IPS DF 6.9 (cell line): Measurements from ENCODE around the gene SLC39A2.
"Not testable (repeated sequence)": the region's sequence is repeated elsewhere in the genome, so short reads cannot be mapped to it uniquely, and the experiment has no call there.

Source experiments
- DNase-seq: peaks from one replicate; pipeline ENCODE4 v3.0.0-alpha.2; 2013; ENCODE audit warnings: low read depth, low spot score
- H3K27ac ChIP-seq: one replicate; pipeline ENCODE4 v1.5.1; 2013; ENCODE audit warnings: low read length, control low read depth
- H3K27me3 ChIP-seq: 2 replicates; pipeline ENCODE4 v1.6.1; 2013; ENCODE audit warnings: mild to moderate bottlenecking, low read length; ENCODE audit not compliant: control insufficient read depth, insufficient read depth
- H3K36me3 ChIP-seq: 2 replicates; pipeline ENCODE4 v1.6.1; 2013; ENCODE audit warnings: low read length; ENCODE audit not compliant: control insufficient read depth, insufficient read depth
- H3K4me1 ChIP-seq: 2 replicates; pipeline ENCODE4 v1.6.1; 2013; ENCODE audit warnings: low read length; ENCODE audit not compliant: control insufficient read depth, insufficient read depth
- H3K4me3 ChIP-seq: 2 replicates; pipeline ENCODE4 v1.5.1; 2013; ENCODE audit warnings: mild to moderate bottlenecking, low read length
- H3K9me3 ChIP-seq: 2 replicates; pipeline ENCODE4 v1.6.1; 2013; ENCODE audit warnings: low read length, inconsistent platforms; ENCODE audit not compliant: control insufficient read depth, insufficient read depth
- WGBS: extraction: QIAGEN DNeasy Blood & Tissue Kit; methylation state at CpG from one replicate; pipeline ENCODE4 v1.1.7; 2013; ENCODE audit warnings: mixed read lengths, missing lambda C conversion rate; ENCODE audit not compliant: insufficient read length, insufficient coverage; 5-methylcytosine and 5-hydroxymethylcytosine counted together

SLC39A2 gene

GRCh38 chr14:20998674-20999366 is at the start of gene SLC39A2:
SLC39A2 (plus strand) TSS chr14:20999293; CDS start chr14:20999447, 154 bp downstream.
- no peaks in the 10 kb centered on the region for H3K4me1 ChIP-seq
- H3K9me3 ChIP-seq: no peaks in the 10 kb centered on the region
- H3K27ac ChIP-seq: no peak within 1 kb of the TSS
- no peak within 1 kb of the TSS for H3K4me3 ChIP-seq
- peaks cover 13% of the 10 kb centered on the region for H3K36me3 ChIP-seq
- H3K27me3 ChIP-seq: no peaks in the 10 kb centered on the region
- WGBS: no CpG with 5 or more reads among the region's 6 CpGs
- no peak for DNase-seq

GRCh38 chr14:20954736-20955537 is 44.2 kb upstream of the SLC39A2 start, which contains the start of gene RNASE2:
RNASE2 (plus strand) TSS chr14:20955487; CDS start chr14:20955772, 285 bp downstream.
- H3K9me3 ChIP-seq, H3K4me1 ChIP-seq, H3K36me3 ChIP-seq, DNase-seq, H3K4me3 ChIP-seq, H3K27ac ChIP-seq, H3K27me3 ChIP-seq: not testable (repeated sequence)
- WGBS: no CpG with 5 or more reads among the region's 4 CpGs

- H3K27ac ChIP-seq, H3K4me3 ChIP-seq, H3K27me3 ChIP-seq, H3K9me3 ChIP-seq, H3K36me3 ChIP-seq, DNase-seq, H3K4me1 ChIP-seq: not testable (repeated sequence)
- no CpG with 5 or more reads among the region's 5 CpGs for WGBS
These were observed 43.6 kb upstream of the SLC39A2 start for GRCh38 chr14:20955538-20955873.

- Histone ChIP-seq H3K27ac (no peak overlapping the region), H3K27me3 (no peaks in the 10 kb centered on the region), H3K9me3 (no peaks in the 10 kb centered on the region), H3K4me3 (no peak overlapping the region), H3K4me1 (no peaks in the 10 kb centered on the region), H3K36me3 (no peaks in the 10 kb centered on the region)
- WGBS: no CpG with 5 or more reads among the region's 11 CpGs
- DNase-seq: no peak
These were observed 42.6 kb upstream of the SLC39A2 start for GRCh38 chr14:20956376-20956976.

- not testable (repeated sequence) for H3K27ac ChIP-seq, H3K27me3 ChIP-seq, H3K36me3 ChIP-seq, DNase-seq, H3K9me3 ChIP-seq, H3K4me1 ChIP-seq, H3K4me3 ChIP-seq
These were observed 40.1 kb upstream of the SLC39A2 start for GRCh38 chr14:20958946-20959345.

GRCh38 chr14:20969336-20969735 is 29.8 kb upstream of the SLC39A2 start:
- Histone ChIP-seq H3K36me3 (no peaks in the 10 kb centered on the region), H3K9me3 (no peaks in the 10 kb centered on the region), H3K4me3 (no peak overlapping the region), H3K27me3 (no peaks in the 10 kb centered on the region), H3K27ac (no peak overlapping the region), H3K4me1 (peaks cover 6% of the 10 kb centered on the region; the same call in 1 of the 2 replicates)
- no peak for DNase-seq
- no CpG with 5 or more reads among the region's 3 CpGs for WGBS

GRCh38 chr14:20970647-20970982 is 28.5 kb upstream of the SLC39A2 start:
- peaks cover 6% of the 10 kb centered on the region; the same call in 1 of the 2 replicates for H3K4me1 ChIP-seq
- no peak overlapping the region for H3K27ac ChIP-seq
- no peaks in the 10 kb centered on the region for H3K9me3 ChIP-seq
- no peaks in the 10 kb centered on the region for H3K36me3 ChIP-seq
- DNase-seq: no peak
- peak overlapping the region; percentile 8; the same call in 1 of the 2 replicates for H3K4me3 ChIP-seq
- H3K27me3 ChIP-seq: no peaks in the 10 kb centered on the region
- WGBS: no CpG with 5 or more reads among the region's 10 CpGs

GRCh38 chr14:20970983-20971704 is 27.9 kb upstream of the SLC39A2 start:
- no peak overlapping the region for H3K27ac ChIP-seq
- H3K27me3 ChIP-seq: no peaks in the 10 kb centered on the region
- H3K4me3 ChIP-seq: peak overlapping the region; percentile 47; the same call in 1 of the 2 replicates
- WGBS: no CpG with 5 or more reads among the region's 47 CpGs
- no peaks in the 10 kb centered on the region for H3K9me3 ChIP-seq
- peak; percentile 77 for DNase-seq
- H3K36me3 ChIP-seq: no peaks in the 10 kb centered on the region
- H3K4me1 ChIP-seq: peaks cover 6% of the 10 kb centered on the region; the same call in 1 of the 2 replicates

- Histone ChIP-seq H3K4me1 (peaks cover 6% of the 10 kb centered on the region; the same call in 1 of the 2 replicates), H3K4me3 (peak overlapping the region; percentile 21), H3K9me3 (no peaks in the 10 kb centered on the region), H3K36me3 (no peaks in the 10 kb centered on the region), H3K27ac (no peak overlapping the region), H3K27me3 (no peaks in the 10 kb centered on the region)
- DNase-seq: no peak
- no CpG with 5 or more reads among the region's 8 CpGs for WGBS
These were observed 27.4 kb upstream of the SLC39A2 start for GRCh38 chr14:20971705-20972021.

- Histone ChIP-seq H3K36me3 (no peaks in the 10 kb centered on the region), H3K9me3 (no peaks in the 10 kb centered on the region), H3K27me3 (no peaks in the 10 kb centered on the region), H3K4me3 (no peak overlapping the region), H3K4me1 (peaks cover 6% of the 10 kb centered on the region; the same call in 1 of the 2 replicates), H3K27ac (no peak overlapping the region)
- no peak for DNase-seq
- no CpG with 5 or more reads among the region's 3 CpGs for WGBS
These were observed 25.6 kb upstream of the SLC39A2 start for GRCh38 chr14:20973501-20973900.
